ENCODE data around the gene CBX6. TPM values are rescaled to one million over a fixed set of nuclear protein-coding genes. Genes with fewer than 3 reads are reported as not detected.

The CBX6 gene
- total and polyA plus RNA-seq, 2 experiments from 2014 or later: 51.9 to 52.1 TPM

DNA sequence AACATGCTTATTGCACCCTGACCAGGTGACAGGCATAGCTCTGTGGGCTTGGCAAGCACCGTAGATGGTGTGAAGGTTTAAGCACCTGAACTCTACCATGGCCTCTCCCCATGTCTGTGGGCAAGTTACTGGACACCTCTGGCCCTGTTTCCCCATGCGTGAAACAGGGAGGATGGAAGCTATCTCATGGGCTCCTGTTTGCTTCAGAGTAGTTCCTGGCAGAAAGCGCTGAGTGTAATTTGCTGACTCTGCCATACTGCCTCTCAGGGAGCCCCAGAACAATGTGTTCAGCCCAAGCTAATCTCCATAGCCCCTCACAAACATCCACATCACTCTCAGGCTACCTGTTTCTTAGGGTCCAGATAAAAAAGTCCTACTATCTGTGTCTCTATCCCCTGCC lies 2.4 kb downstream of the CBX6 start:
- Histone ChIP-seq H4K20me1 (ENCODE audit: insufficient read depth) (no peaks in the 10 kb centered on the region), H3K27me3 (replicated peaks; ENCODE audit: insufficient read depth) (no peaks in the 10 kb centered on the region), H3K9me3 (ENCODE audit: low read depth) (no peaks in the 10 kb centered on the region), H3K4me1 (ENCODE audit: insufficient read depth) (peaks cover 6% of the 10 kb centered on the region), H3K36me3 (ENCODE audit: low read depth) (no peaks in the 10 kb centered on the region), H2AFZ (no peak overlapping the region), H3K4me3 (no peak overlapping the region), H3K9ac (no peak overlapping the region), H3F3A (ENCODE audit: insufficient read depth) (no peaks in the 10 kb centered on the region), H3K4me2 (ENCODE audit: unreplicated experiment) (no peak overlapping the region), H3K27ac (no peak overlapping the region), H3K79me2 (ENCODE audit: insufficient read depth) (peaks cover 9% of the 10 kb centered on the region), H3K9me2 (ENCODE audit: insufficient read depth) (no peaks in the 10 kb centered on the region)
- in situ Hi-C loops (cut with MboI): loop anchor here (10.0 kb wide), 2 partner anchors 135 to 245 kb away; no protein-coding TSS in a partner anchor
- TF ChIP-seq EZH2 (IDR thresholded peaks at IDR 0.05; ENCODE audit: insufficient read depth, poor library complexity, severe bottlenecking): no peak
- TF ChIP-seq EZH2phosphoT487 (IDR thresholded peaks at IDR 0.05; ENCODE audit: insufficient read depth, low read depth): no peak
- no peak for DNase-seq
- WGBS, 2 experiments (ENCODE audit: low coverage in 1 of 2, low lambda C conversion rate in 2 of 2, missing lambda C conversion rate in 2 of 2): 51 to 67% methylated on average over 3 of the region's 3 CpGs

DNA sequence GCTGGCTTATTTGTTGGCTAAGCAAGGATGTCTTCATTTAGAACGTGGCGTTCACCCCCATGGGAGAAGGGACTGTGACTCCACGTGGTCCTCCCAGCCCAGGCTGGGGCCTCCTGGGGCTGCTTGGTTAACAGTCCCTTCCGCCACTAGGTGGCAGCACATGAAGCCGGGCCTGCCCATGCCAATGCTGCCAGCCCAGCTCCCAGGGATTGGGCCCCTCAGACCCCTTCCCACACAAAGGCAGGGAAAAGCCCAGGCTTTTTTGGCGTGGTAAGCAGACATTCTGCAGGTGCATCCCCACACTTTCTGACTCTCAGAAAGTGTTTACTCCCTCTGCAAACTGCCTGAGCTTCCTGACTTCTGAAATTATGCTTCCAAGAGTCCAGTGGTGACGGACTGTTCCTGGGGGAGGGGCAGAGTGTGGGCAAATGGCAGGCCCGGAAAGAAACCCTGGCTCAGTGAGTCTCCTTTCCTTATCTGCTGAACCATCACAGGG lies 3.1 kb downstream of the CBX6 start:
- in situ Hi-C loops (cut with MboI): no loop called here
- Histone ChIP-seq H3K79me2 (ENCODE audit: insufficient read depth) (peaks cover 9% of the 10 kb centered on the region), H3K4me2 (ENCODE audit: unreplicated experiment) (no peak overlapping the region), H3K9me2 (ENCODE audit: insufficient read depth) (no peaks in the 10 kb centered on the region), H4K20me1 (ENCODE audit: insufficient read depth) (no peaks in the 10 kb centered on the region), H3K9me3 (ENCODE audit: low read depth) (no peaks in the 10 kb centered on the region), H2AFZ (no peak overlapping the region), H3F3A (ENCODE audit: insufficient read depth) (no peaks in the 10 kb centered on the region), H3K27me3 (replicated peaks; ENCODE audit: insufficient read depth) (no peaks in the 10 kb centered on the region), H3K4me1 (ENCODE audit: insufficient read depth) (peaks cover 10% of the 10 kb centered on the region), H3K27ac (no peak overlapping the region), H3K9ac (no peak overlapping the region), H3K36me3 (ENCODE audit: low read depth) (no peaks in the 10 kb centered on the region), H3K4me3 (no peak overlapping the region)
- TF ChIP-seq EZH2 (IDR thresholded peaks at IDR 0.05; ENCODE audit: insufficient read depth, poor library complexity, severe bottlenecking) (no peak), EZH2phosphoT487 (IDR thresholded peaks at IDR 0.05; ENCODE audit: insufficient read depth, low read depth) (no peak)
- DNase-seq: peak; percentile 82
- 13 to 14% methylated on average over 8 of the region's 8 CpGs for WGBS, 2 experiments (ENCODE audit: low coverage in 1 of 2, low lambda C conversion rate in 2 of 2, missing lambda C conversion rate in 2 of 2)

DNA sequence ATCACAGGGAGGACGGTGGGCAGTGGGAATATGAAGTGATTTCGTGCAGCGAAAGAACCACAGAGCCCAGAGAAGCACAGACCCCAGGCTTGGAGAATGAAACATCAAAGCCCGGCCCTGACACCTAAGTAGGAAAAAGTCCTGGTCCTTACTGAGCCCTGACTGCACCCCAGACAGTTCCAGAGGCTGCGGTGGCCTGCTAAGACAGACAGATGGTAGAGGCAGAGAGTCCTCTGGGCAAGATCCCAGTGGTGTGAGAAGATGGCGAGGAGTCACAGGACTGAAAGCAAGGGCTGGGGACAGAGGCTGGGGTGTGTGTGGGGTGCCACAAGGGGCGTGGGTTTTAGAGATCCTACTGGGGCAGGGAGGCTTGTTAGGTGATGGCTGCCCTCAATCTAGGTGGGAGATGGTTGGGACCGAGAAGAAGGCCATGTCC lies 3.7 kb downstream of the CBX6 start:
- Histone ChIP-seq H2AFZ (no peak overlapping the region), H3K27me3 (replicated peaks; ENCODE audit: insufficient read depth) (no peaks in the 10 kb centered on the region), H3F3A (ENCODE audit: insufficient read depth) (no peaks in the 10 kb centered on the region), H3K36me3 (ENCODE audit: low read depth) (no peaks in the 10 kb centered on the region), H3K9ac (no peak overlapping the region), H3K4me1 (ENCODE audit: insufficient read depth) (peaks cover 10% of the 10 kb centered on the region), H3K9me3 (ENCODE audit: low read depth) (no peaks in the 10 kb centered on the region), H3K4me3 (no peak overlapping the region), H3K9me2 (ENCODE audit: insufficient read depth) (no peaks in the 10 kb centered on the region), H3K79me2 (ENCODE audit: insufficient read depth) (peaks cover 9% of the 10 kb centered on the region), H3K27ac (no peak overlapping the region), H4K20me1 (ENCODE audit: insufficient read depth) (no peaks in the 10 kb centered on the region), H3K4me2 (ENCODE audit: unreplicated experiment) (no peak overlapping the region)
- DNase-seq: no peak
- in situ Hi-C loops (cut with MboI): no loop called here
- TF ChIP-seq EZH2 (IDR thresholded peaks at IDR 0.05; ENCODE audit: insufficient read depth, poor library complexity, severe bottlenecking) (no peak), EZH2phosphoT487 (IDR thresholded peaks at IDR 0.05; ENCODE audit: insufficient read depth, low read depth) (no peak)
- 78 to 83% methylated on average over 7 to 8 of the region's 8 CpGs for WGBS, 2 experiments (ENCODE audit: low coverage in 1 of 2, low lambda C conversion rate in 2 of 2, missing lambda C conversion rate in 2 of 2)

DNA sequence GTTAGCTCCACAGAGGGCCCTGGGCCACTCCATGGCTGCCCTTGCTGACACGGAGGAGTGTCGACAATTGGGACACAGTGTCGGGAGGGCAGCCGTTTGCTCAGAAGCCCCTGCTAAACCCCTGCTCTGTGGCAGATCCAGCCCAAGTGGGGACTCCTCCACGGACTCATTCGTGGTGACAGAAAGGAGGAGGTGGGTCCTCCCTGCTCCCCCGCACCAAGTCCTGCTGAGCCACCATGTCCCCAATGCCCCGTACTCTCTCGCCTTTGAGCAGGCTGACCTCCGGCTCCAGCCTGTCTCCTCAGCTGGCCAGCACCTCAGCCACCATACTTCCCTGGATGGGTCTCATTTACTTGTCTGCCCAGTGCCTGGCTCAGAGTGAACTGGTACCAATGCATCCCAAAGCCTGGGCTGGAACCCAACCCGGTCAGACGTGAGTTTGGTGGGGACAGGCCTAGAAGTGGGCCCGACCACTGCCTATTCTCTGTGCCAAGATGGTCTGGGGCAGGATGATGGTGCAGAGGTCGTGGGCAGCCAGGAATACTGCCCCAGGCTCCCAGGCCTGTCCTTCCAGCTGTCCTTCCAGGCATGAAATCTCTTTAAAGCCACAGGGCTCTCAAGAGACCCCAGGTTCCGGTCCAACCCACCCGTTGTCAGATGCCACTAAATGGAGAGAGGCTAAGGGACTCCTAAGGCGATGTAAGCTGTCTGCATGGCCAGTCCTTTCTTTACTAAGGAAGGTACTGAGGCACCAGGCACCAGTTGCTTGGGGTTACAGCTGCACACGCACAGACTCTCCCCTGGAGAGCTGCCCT lies 4.3 kb downstream of the CBX6 start:
- TF ChIP-seq EZH2phosphoT487 (IDR thresholded peaks at IDR 0.05; ENCODE audit: insufficient read depth, low read depth) (no peak), EZH2 (IDR thresholded peaks at IDR 0.05; ENCODE audit: insufficient read depth, poor library complexity, severe bottlenecking) (no peak)

More for the DNA sequence above, 4.3 kb downstream of the CBX6 start:
- H3K4me1 ChIP-seq (ENCODE audit: insufficient read depth): peaks cover 10% of the 10 kb centered on the region
- DNase-seq: no peak
- H3K36me3 ChIP-seq (ENCODE audit: low read depth): no peaks in the 10 kb centered on the region
- no peaks in the 10 kb centered on the region for H3F3A ChIP-seq (ENCODE audit: insufficient read depth)
- H3K4me3 ChIP-seq: no peak overlapping the region
- H3K27me3 ChIP-seq (replicated peaks; ENCODE audit: insufficient read depth): no peaks in the 10 kb centered on the region
- no peaks in the 10 kb centered on the region for H4K20me1 ChIP-seq (ENCODE audit: insufficient read depth)
- H3K9me2 ChIP-seq (ENCODE audit: insufficient read depth): no peaks in the 10 kb centered on the region
- 95 to 96% methylated on average over 16 to 18 of the region's 18 CpGs for WGBS, 2 experiments (ENCODE audit: low coverage in 1 of 2, low lambda C conversion rate in 2 of 2, missing lambda C conversion rate in 2 of 2)
- H3K79me2 ChIP-seq (ENCODE audit: insufficient read depth): peaks cover 9% of the 10 kb centered on the region
- H3K9ac ChIP-seq: no peak overlapping the region
- H3K4me2 ChIP-seq (ENCODE audit: unreplicated experiment): no peak overlapping the region
- in situ Hi-C loops (cut with MboI): no loop called here
- no peak overlapping the region for H3K27ac ChIP-seq
- no peaks in the 10 kb centered on the region for H3K9me3 ChIP-seq (ENCODE audit: low read depth)
- no peak overlapping the region for H2AFZ ChIP-seq
